Endothelial cell of umbilical vein (primary cell): ENCODE measurements around the gene CELSR2. TPM values are rescaled to one million over a fixed set of nuclear protein-coding genes. Genes with fewer than 3 reads are reported as not detected.

Source experiments
- BruUV-seq: library from RNA; stranded (reverse); fragments of 400-500 nt; replicated peaks from 2 replicates; lab custom pipeline; 2021; lab: Mats Ljungman, UMichigan
- CTCF ChIA-PET: fragments of 300-600, 350-600 bp; sonication (Branson Sonifier 250); formaldehyde crosslinking; loops from one replicate; lab custom pipeline; 2021; ENCODE audit warnings: antibody characterized with exemption, inconsistent platforms; lab: Charles Lee
- POLR2A ChIA-PET: fragments of 300-600, 350-600 bp; sonication (Branson Sonifier 250); formaldehyde crosslinking; loops from one replicate; lab custom pipeline; 2021; ENCODE audit warnings: antibody characterized with exemption, inconsistent platforms; lab: Charles Lee
- DNase-seq: peaks from one replicate; pipeline ENCODE4 v3.0.0-alpha.2; 2011; ENCODE audit warnings: low read depth, low spot score
- FAIRE-seq: peaks from 2 replicates; lab custom pipeline; 2011; peaks lifted over from hg19 to GRCh38; lab: Jason Lieb, UNC
- H2AFZ ChIP-seq: 2 replicates; pipeline ENCODE4 v1.6.0; 2012; ENCODE audit warnings: low read depth, low read length, control low read depth, inconsistent platforms
- H3K27ac ChIP-seq: 2 replicates; pipeline ENCODE4 v1.5.1; 2011; ENCODE audit warnings: low read depth, mild to moderate bottlenecking, control low read depth, low read length, moderate library complexity; ENCODE audit not compliant: insufficient read depth
- H3K27me3 ChIP-seq, 2 experiments: 2 replicates each; pipeline versions ENCODE4 v1.6.0 to v1.6.1; 2011; ENCODE audit warnings: low read length in 2 of 2, mixed read lengths in 1 of 2; ENCODE audit not compliant: control insufficient read depth in 2 of 2, insufficient read depth in 2 of 2
- H3K36me3 ChIP-seq, 2 experiments: 2 replicates in 1 of 2; 3 replicates in 1 of 2; pipeline ENCODE4 v1.5.1; 2011; ENCODE audit warnings: low read length in 2 of 2, mild to moderate bottlenecking in 1 of 2, moderate library complexity in 1 of 2; ENCODE audit not compliant: control insufficient read depth in 2 of 2, insufficient read depth in 2 of 2; ENCODE audit errors: extremely low read depth in 1 of 2
- H3K4me1 ChIP-seq: 3 replicates; pipeline ENCODE4 v1.5.1; 2011; ENCODE audit warnings: mild to moderate bottlenecking, low read length; ENCODE audit not compliant: control insufficient read depth, insufficient read depth; ENCODE audit errors: extremely low read depth
- H3K4me2 ChIP-seq: 2 replicates; pipeline ENCODE4 v1.6.1; 2011; ENCODE audit warnings: low read length, control low read depth, mixed read lengths; ENCODE audit not compliant: insufficient read depth
- H3K4me3 ChIP-seq, 3 experiments: fragments of 200-600 bp in 1 of 3; sonication (generic), shearing (Covaris generic) in 1 of 3; replicated peaks in 1 of 3; 2 replicates each; pipeline ENCODE4 v1.5.1; 2011 to 2016; ENCODE audit warnings: control low read depth in 3 of 3, low read length in 3 of 3, mild to moderate bottlenecking in 2 of 3, inconsistent platforms in 1 of 3, low read depth in 1 of 3, moderate library complexity in 1 of 3; ENCODE audit not compliant: insufficient read depth in 1 of 3
- H3K79me2 ChIP-seq: 2 replicates; pipeline ENCODE4 v1.6.0; 2012; ENCODE audit warnings: low read length, inconsistent platforms; ENCODE audit not compliant: control insufficient read depth, insufficient read depth
- H3K9ac ChIP-seq: replicated peaks from 2 replicates; pipeline ENCODE3; 2011; ENCODE audit warnings: low read length, control low read depth; ENCODE audit not compliant: insufficient read depth; ENCODE audit errors: extremely low read depth
- H3K9me1 ChIP-seq: replicated peaks from 3 replicates; pipeline ENCODE4 v1.6.0; 2011; ENCODE audit warnings: mild to moderate bottlenecking, low read length; ENCODE audit not compliant: control insufficient read depth, insufficient read depth; ENCODE audit errors: extremely low read depth
- H3K9me3 ChIP-seq: replicated peaks from 2 replicates; pipeline ENCODE4 v1.5.1; 2012; ENCODE audit warnings: low read length, inconsistent platforms; ENCODE audit not compliant: control insufficient read depth, insufficient read depth
- H4K20me1 ChIP-seq: replicated peaks from 2 replicates; pipeline ENCODE3; 2011; ENCODE audit warnings: mild to moderate bottlenecking, low read length; ENCODE audit not compliant: control insufficient read depth, insufficient read depth; ENCODE audit errors: extremely low read depth
- CTCF ChIP-seq, 2 donors: IDR thresholded peaks; 1 replicate in 1 of 2; 2 replicates in 1 of 2; pipeline ENCODE4 v1.5.1; 2011; ENCODE audit warnings: low read length in 2 of 2, mild to moderate bottlenecking in 2 of 2, moderate library complexity in 2 of 2, control low read depth in 1 of 2, inconsistent platforms in 1 of 2, low read depth in 1 of 2; ENCODE audit not compliant: insufficient read depth in 1 of 2; ENCODE audit errors: extremely low read depth in 1 of 2
- EZH2 ChIP-seq: IDR thresholded peaks from 2 replicates; pipeline ENCODE4 v1.6.1; 2012; ENCODE audit warnings: borderline replicate concordance, low read depth, mild to moderate bottlenecking, moderate library complexity, low read length, inconsistent platforms; ENCODE audit not compliant: severe bottlenecking
- FOS ChIP-seq: IDR thresholded peaks from 2 replicates; pipeline ENCODE4 v1.6.1; 2011; ENCODE audit warnings: mild to moderate bottlenecking, low read length, moderate library complexity, borderline replicate concordance; ENCODE audit not compliant: insufficient read depth
- GATA2 ChIP-seq: IDR thresholded peaks from 2 replicates; pipeline ENCODE4 v1.7.0; 2011; ENCODE audit warnings: low read depth, mild to moderate bottlenecking, moderate library complexity, mixed read lengths, low read length; ENCODE audit not compliant: insufficient read length, insufficient read depth
- JUN ChIP-seq: IDR thresholded peaks from 2 replicates; pipeline ENCODE4 v1.6.1; 2011; ENCODE audit warnings: borderline replicate concordance, low read depth; ENCODE audit not compliant: insufficient read length, insufficient read depth
- MAX ChIP-seq: IDR thresholded peaks from 2 replicates; pipeline ENCODE4 v1.6.1; 2011; ENCODE audit not compliant: insufficient read depth, insufficient read length
- MYC ChIP-seq: IDR thresholded peaks from one replicate; pipeline ENCODE4 v1.6.1; 2011; ENCODE audit warnings: mild to moderate bottlenecking, low read depth, low read length
- POLR2A ChIP-seq: IDR thresholded peaks from 2 replicates; pipeline ENCODE4 v1.6.1; 2012; ENCODE audit warnings: low read depth, mild to moderate bottlenecking, control low read depth, low read length
- POLR2AphosphoS5 ChIP-seq: IDR thresholded peaks from 2 replicates; pipeline ENCODE4 v1.6.1; 2012; ENCODE audit warnings: low read depth, mild to moderate bottlenecking, control low read depth, low read length, moderate library complexity; ENCODE audit not compliant: insufficient read depth
- dilution Hi-C: fragments of 300-500 bp; cut with MboI; formaldehyde crosslinking; loops from one replicate; pipeline ENCODE4 v1.15.0; 2019; ENCODE audit warnings: low sequenced_read_pairs; ENCODE audit not compliant: extremely low pct_ligation_motif_present
- intact Hi-C: fragments of 100-400 bp; cut with micrococcal nuclease; formaldehyde crosslinking; loops from one replicate; pipeline ENCODE4 v1.10.0; 2022
- polyA plus RNA-seq, 4 experiments: library from polyadenylated mRNA; depleted of rRNA in 3 of 4; stranded (reverse) in 3 of 4; unstranded in 1 of 4; fragments of >200 nt; gene quantifications; 2 replicates each; pipeline versions ENCODE4 v1.2.1 to v1.2.3, GENCODE V29; 2011 to 2012; ENCODE audit warnings: missing spikeins in 1 of 4
- total RNA-seq: library from RNA; stranded (reverse); gene quantifications from 2 replicates; pipeline ENCODE4 v1.2.3, GENCODE V29; 2021

CELSR2 gene
- total and polyA plus RNA-seq, 2 donors (not counting 3 experiments of a cell fraction or from before 2014, with no cell fraction given): 0.90 to 1.4 TPM

GRCh38 chr1:109225308-109225707 is 24.0 kb upstream of the CELSR2 start:
- no peak for DNase-seq
- H3K36me3 ChIP-seq: peaks cover 11 to 14% of the 10 kb centered on the region in 2 experiments
- dilution Hi-C loops: no loop called here

More at GRCh38 chr1:109225308-109225707, 24.0 kb upstream of the CELSR2 start:
- H3K27ac ChIP-seq: no peak overlapping the region
- no peak overlapping the region for H3K4me3 ChIP-seq
- no peaks in the 10 kb centered on the region for H3K9me1 ChIP-seq
- FAIRE-seq: no peak
- no peaks in the 10 kb centered on the region for H3K9me3 ChIP-seq
- H3K4me2 ChIP-seq: no peak overlapping the region
- no peak overlapping the region for H2AFZ ChIP-seq
- no TSS peak for BruUV-seq
- ChIA-PET POLR2A (no interaction called here), CTCF (interaction anchor here (1.1 to 3.5 kb wide), 3 partner anchors 12 to 125 kb away, joined by 4 to 20 read pairs (median 4); partner anchors contain the start of gene SARS1)
- no peak overlapping the region for H3K9ac ChIP-seq
- H3K4me1 ChIP-seq: no peaks in the 10 kb centered on the region
- peaks cover 8% of the 10 kb centered on the region for H4K20me1 ChIP-seq
- no peaks in the 10 kb centered on the region for H3K27me3 ChIP-seq
- TF ChIP-seq MAX (no peak), MYC (no peak), GATA2 (no peak), JUN (no peak), POLR2AphosphoS5 (no peak), CTCF (IDR thresholded peaks at IDR 0.05; ENCODE audit: extremely low read depth in 1 of 2, insufficient read depth in 1 of 2, low read depth in 1 of 2, low read length in 2 of 2) (no peak), FOS (no peak), POLR2A (no peak), EZH2 (no peak)
- intact Hi-C loops: no loop called here
- peaks cover 56% of the 10 kb centered on the region for H3K79me2 ChIP-seq
